ENCODE measurements around the gene PIRT.
"Not testable (repeated sequence)": the region's sequence is repeated elsewhere in the genome, so short reads cannot be mapped to it uniquely, and the experiment has no call there.

Gene PIRT

GRCh38 chr17:10837921-10838320 lies at the start of gene PIRT:
Gene PIRT (minus strand): TSS chr17:10838087. CDS start chr17:10825645, 12,442 bp downstream.
- no peak for DNase-seq

GRCh38 chr17:10881959-10882358 lies 44.1 kb upstream of the PIRT start:
- DNase-seq, result no peak

DNA sequence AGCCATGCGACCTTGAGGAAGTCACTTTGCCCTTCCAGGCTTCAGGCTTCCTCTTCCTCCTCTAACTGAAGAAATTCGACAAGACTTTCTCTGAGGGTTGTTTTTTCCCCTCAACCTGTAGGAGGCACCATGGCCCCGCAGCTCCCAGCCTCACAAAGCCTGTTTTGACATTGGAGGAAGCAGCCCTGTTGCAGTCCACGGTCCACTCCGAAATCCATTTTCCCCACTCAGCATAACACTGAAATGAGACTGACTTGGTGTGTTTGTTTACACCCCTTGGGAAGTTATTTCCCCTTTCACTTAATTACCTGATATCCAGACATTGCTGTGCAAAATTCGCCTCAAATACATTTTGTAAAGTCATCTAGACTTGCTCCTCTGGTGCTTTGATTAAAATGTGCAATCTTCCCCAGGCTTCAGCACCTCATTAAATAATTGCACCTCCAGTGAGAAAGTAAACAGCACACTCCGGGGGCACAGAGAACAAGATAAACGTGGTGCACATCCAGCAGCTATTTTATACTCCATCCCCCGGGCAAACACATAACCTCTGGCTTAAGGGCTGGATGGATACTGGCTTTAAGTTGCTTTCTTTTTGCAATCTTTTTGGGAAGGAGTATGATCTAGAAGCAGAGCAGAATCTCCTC lies 41.4 kb upstream of the PIRT start:
- DNase-seq, result no peak

DNA sequence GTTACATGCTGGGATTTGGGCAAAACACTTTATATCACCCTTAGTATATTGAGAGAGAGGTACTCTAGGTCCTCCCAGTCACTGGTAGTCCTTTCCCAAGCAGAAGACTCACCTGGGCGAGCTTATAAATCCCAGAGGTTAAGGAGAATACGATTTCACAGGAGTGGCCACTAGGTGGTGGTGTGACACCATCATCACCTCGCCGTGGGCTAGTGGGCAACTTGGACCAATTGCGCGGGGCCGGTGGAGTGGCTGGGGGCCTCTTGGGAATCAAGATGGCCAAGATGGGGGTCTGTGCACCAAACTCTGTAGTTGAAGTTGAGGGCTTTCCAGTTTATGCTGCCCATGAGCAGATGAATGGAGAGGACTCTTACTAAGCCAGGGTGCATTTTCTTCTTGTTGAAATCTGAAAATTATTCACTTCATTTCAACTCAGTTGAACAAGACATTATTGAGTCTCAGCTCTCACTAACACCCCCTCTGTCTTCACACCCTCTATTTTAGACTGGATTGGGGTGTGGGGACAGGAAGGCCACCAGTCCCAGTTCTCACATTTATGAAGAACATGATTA lies 38.2 kb upstream of the PIRT start:
- peak; percentile 1 to 23 for DNase-seq

GRCh38 chr17:10875430-10875851 lies 37.6 kb upstream of the PIRT start:
- no peak for DNase-seq

GRCh38 chr17:10871914-10872313 lies 34.0 kb upstream of the PIRT start:
- DNase-seq, result no peak

DNA sequence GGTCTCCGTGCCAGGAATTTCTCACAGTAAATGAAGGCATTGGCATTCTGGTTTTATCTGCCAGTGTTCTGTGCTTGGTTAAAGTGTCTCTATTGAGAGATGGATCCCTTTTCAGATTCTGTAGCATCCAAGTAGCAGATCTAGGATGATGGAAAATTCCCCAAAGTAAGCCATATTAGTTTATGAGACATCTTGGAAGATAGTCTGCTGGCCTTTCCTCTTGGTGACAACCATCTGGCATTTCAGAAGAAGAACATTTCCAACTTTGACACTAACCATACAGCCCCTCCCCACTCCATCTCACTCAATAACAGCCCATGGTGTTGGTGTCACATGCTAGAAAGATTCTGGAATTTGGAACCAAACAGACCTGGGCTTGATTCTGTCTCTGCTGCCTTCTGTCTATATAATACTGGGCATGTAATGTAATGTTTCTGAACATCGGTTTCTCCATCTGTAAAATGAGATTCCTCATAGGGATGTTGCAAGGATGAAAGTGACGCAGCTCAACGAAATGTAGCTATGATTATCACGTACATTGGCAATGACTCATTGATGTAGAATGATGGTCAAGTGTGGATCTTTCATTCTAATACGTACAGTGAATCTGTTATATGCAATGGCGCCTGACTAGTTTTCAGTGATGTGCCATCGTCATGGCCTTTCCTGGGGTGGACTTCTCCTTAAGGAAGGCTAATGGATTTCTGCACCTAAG lies 32.6 kb upstream of the PIRT start:
- no peak for DNase-seq

DNA sequence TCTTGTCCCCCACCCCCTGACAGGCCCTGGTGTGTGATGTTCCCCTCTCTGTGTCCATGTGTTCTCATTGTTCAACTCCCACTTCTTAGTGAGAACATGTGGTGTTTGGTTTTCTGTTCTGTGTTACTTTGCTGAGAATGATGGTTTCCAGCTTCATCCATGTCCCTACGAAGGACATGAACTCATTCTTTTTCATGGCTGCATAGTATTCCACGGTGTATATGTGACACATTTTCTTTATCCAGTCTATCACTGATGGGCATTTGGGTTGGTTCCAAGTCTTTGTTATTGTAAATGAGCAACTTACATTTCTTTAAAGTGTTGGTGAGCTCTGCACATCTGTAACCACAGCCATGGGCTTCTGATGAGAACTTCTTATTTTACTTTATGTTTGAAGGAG lies 30.9 kb upstream of the PIRT start:
- not testable (repeated sequence) for DNase-seq

GRCh38 chr17:10859051-10859450 lies 21.2 kb upstream of the PIRT start:
- DNase-seq, result no peak

- no peak for DNase-seq
Observed at GRCh38 chr17:10857976-10858375, 20.1 kb upstream of the PIRT start.

- DNase-seq, result not testable (repeated sequence)
Observed at GRCh38 chr17:10846636-10847035, 8.7 kb upstream of the PIRT start.

DNA sequence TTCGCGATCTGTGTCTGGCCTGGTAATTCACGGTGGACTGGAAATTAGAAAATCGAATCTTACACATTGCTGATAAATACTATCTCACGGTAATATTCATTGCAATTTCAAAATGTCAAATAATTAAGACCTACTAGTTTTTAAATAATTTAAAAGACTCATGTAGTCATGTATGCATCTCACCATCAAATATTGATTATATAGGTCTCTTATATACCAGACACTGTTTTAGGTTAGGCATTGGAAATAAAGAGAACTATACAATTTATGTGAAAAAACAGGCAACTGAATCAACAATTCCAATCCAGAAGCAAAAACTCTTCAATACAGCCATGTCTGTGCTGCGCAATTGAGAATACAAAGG lies 7.5 kb upstream of the PIRT start:
- DNase-seq, result no peak

- DNase-seq, result peak; percentile 17 to 62
Observed at GRCh38 chr17:10844621-10845387, 6.9 kb upstream of the PIRT start.

- no peak for DNase-seq
Observed at GRCh38 chr17:10843811-10844210, 5.9 kb upstream of the PIRT start.

GRCh38 chr17:10842658-10843057 lies 4.8 kb upstream of the PIRT start:
- no peak for DNase-seq

DNA sequence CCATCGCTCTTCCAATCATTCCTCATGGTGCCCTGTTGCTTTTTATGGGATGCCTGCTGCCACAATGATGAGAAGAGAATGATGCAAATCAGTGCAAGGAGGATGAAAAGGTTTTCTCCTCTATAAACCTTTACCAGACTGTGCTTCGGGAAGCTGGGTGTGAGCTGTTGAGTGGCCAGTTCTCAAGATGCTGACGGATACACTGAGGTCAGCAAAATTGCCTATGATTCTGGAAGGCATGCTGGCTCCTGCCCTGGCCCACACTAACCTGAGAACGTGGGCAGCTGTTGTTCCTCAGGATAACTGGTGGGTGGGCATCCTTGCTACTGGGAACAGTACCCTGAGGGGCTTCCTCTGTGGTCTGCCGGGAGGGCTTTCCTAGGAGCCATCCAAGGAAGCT lies 795 bp upstream of the PIRT start:
- DNase-seq, result no peak

- DNase-seq, result no peak
Observed at GRCh38 chr17:10836966-10837590, 809 bp downstream of the PIRT start.

DNA sequence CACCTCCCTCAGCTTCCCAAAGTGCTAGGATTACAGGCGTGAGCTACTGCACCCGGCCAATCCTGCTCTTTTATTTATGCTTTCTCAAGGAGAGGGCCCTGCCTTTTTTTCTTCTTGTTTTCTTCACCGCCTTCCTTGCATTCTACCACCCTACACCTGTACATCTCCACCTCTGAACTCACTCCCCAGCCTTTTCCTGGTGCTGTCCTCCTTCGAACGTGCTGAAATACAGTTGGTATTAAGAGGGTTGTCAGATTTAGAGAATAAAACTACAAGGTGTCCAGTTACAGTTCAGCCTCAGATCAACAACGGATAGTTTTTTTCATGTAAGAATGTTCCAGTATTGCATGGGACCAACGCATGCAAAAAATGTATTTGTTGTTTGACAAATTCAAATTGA lies 1.7 kb downstream of the PIRT start:
- no peak for DNase-seq

- no peak for DNase-seq
Observed at GRCh38 chr17:10831696-10832095, 6.2 kb downstream of the PIRT start.

DNA sequence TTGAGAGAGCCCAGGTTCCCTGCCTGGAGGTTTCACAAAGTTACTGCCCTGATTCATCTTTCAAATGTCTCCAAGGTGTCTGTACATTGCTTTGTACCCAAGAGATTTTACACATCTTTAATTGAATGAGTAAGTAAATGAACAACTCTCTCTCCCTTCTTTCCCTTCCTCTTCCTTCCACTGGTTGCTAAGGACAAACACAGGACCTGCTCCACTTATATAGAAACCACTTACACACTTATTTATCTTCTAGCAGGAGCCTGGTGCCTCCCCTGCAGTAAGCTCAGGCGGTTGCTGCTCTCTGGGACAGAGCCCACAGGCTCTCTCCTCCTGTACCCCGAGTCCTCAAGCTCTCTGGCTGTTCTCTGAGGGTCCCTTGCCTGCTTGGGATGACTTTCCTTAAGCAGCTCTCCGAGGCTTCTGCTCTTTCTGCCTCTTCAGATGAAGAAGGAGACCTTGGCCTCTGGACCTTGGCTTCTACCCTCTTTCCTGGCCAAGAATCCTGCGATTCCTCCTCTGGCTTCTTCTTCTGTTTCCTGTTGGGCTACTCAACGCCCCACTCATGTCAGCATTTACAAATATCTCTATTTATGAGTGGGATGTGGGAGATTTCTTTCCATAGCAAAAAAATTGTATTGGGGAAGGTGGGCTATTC lies 9.9 kb downstream of the PIRT start:
- no peak for DNase-seq

GRCh38 chr17:10824874-10825273 lies 13.0 kb downstream of the PIRT start:
- no peak for DNase-seq

- DNase-seq, result no peak
Observed at GRCh38 chr17:10821770-10822169, 16.1 kb downstream of the PIRT start.

GRCh38 chr17:10821054-10821453 lies 16.8 kb downstream of the PIRT start:
- no peak for DNase-seq
